Dermis blood vessel endothelial cell (primary cell): Measurements from ENCODE around the gene PHLPP2. TPM values are rescaled to one million over a fixed set of nuclear protein-coding genes. Genes with fewer than 3 reads are reported as not detected.

ENCODE experiments used
- DNase-seq: peaks from one replicate; pipeline ENCODE4 v3.0.0; 2010
- total RNA-seq: library from RNA; depleted of rRNA; stranded (reverse); fragments of >200 nt; gene quantifications from 2 replicates; pipeline ENCODE4 v1.2.3, GENCODE V29; 2014

PHLPP2 gene, protein sequence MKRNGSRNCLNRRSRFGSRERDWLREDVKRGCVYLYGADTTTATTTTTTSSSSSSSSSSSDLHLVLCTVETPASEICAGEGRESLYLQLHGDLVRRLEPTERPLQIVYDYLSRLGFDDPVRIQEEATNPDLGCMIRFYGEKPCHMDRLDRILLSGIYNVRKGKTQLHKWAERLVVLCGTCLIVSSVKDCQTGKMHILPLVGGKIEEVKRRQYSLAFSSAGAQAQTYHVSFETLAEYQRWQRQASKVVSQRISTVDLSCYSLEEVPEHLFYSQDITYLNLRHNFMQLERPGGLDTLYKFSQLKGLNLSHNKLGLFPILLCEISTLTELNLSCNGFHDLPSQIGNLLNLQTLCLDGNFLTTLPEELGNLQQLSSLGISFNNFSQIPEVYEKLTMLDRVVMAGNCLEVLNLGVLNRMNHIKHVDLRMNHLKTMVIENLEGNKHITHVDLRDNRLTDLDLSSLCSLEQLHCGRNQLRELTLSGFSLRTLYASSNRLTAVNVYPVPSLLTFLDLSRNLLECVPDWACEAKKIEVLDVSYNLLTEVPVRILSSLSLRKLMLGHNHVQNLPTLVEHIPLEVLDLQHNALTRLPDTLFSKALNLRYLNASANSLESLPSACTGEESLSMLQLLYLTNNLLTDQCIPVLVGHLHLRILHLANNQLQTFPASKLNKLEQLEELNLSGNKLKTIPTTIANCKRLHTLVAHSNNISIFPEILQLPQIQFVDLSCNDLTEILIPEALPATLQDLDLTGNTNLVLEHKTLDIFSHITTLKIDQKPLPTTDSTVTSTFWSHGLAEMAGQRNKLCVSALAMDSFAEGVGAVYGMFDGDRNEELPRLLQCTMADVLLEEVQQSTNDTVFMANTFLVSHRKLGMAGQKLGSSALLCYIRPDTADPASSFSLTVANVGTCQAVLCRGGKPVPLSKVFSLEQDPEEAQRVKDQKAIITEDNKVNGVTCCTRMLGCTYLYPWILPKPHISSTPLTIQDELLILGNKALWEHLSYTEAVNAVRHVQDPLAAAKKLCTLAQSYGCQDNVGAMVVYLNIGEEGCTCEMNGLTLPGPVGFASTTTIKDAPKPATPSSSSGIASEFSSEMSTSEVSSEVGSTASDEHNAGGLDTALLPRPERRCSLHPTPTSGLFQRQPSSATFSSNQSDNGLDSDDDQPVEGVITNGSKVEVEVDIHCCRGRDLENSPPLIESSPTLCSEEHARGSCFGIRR (N-terminal part only)
- total RNA-seq: 9.0 and 10.5 TPM in 2 replicates

GRCh38 chr16:71724320-71724751 is at the start of gene PHLPP2:
PHLPP2 (minus strand) TSS chr16:71724701; CDS start chr16:71714795, 9,906 bp downstream.
- DNase-seq: no peak

- no peak for DNase-seq
These were observed 47.1 kb upstream of the PHLPP2 start for GRCh38 chr16:71771571-71771970.

GRCh38 chr16:71769222-71769621 is 44.7 kb upstream of the PHLPP2 start:
- DNase-seq: no peak

DNA sequence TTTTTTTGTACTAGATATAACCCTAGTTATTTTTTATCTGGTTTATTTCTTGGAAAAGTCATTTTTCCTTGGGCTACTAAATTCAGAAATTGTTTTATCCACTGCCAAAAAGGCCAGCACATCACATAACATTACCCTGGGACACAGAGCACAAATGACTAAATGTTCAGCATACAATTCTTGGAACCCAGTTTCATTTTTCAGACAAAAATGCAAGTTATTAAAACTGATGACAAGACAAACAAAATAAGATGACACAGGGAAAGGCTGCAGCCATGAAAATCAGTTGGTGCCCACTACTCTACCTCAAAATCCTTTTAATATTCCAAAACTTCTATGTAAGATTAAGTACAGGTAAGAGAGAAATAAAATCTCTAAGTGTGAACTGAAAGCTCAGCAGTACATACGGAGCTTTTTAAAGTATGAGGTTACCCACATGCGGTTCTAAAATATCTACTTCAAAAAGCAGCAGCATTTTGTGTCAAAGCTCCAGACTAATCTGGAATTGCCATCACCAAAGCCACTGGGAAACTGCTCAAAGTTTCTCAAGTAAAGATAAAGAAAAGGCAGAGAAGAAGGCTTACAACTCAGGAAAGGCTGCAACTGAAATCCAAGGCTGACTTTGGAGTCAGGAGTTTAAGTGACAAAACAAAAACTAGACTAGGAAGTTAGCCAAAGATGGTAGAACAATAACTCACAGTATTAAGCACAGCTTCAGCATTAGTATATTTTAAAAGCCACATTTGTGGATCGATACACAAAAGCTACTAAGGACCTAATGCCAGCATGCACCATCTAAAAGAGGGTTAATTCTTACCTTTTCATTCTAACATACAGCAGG is 42.8 kb upstream of the PHLPP2 start:
- peak; percentile 23 for DNase-seq

DNA sequence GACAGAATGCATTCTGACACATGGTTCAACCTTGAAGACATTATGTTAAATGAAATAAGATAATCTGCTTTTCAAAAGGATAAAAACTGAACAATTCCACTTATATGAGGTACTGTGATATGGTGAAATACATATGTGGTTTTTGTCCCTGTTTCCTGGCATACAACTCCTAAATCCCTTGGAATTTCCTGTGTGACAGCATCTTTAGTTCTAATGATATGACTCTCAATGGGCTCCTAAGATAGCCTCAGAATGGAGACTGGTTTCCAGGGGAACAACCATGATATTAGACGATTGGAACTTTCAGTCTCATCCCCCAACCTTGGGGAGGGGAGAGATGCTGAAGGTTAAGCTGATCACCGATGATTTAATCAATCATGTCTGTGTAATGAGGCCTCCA is 37.7 kb upstream of the PHLPP2 start:
- DNase-seq: peak; percentile 39

GRCh38 chr16:71761097-71761496 is 36.6 kb upstream of the PHLPP2 start:
- DNase-seq: no peak

DNA sequence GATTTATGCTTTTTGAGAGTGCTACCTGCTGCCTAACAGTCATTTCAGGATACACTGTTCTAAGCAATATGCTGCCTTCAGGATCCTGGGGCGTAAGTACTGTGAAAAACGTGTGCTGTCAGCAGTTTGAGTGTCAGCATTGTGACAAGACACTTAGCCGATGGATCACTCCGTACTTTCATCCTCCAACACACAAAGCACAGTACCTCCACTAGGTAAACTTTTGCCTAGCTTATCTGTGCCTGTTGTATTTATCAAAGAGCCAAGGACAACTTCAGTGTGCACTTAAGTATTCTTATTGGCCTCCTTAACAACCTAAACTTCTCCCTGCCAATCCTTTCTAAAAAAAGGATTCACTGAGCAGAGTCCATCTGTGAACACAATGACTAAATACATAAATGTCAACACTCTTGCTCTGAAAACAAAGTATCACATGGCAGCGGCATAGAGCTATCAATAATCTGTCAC is 33.8 kb upstream of the PHLPP2 start:
- DNase-seq: no peak

DNA sequence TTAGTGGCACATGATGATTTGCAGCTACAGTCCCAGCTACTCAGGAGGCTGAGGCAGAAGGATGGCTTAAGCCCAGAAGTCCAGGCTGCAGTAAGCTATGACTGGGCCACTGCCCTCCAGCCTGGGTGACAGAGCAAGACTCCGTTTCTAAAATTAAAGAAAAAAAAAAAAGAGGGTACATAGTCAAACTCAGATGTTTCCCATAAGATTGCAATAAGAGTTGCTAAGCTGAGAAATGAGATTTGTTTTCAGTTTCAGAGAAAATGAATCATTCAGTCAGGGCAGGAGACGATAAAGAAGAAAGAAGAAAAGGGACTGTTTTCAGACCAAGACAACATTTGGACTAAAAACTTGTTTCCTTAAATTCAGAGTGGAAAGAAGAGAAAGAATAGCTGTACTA is 30.2 kb upstream of the PHLPP2 start:
- DNase-seq: no peak

DNA sequence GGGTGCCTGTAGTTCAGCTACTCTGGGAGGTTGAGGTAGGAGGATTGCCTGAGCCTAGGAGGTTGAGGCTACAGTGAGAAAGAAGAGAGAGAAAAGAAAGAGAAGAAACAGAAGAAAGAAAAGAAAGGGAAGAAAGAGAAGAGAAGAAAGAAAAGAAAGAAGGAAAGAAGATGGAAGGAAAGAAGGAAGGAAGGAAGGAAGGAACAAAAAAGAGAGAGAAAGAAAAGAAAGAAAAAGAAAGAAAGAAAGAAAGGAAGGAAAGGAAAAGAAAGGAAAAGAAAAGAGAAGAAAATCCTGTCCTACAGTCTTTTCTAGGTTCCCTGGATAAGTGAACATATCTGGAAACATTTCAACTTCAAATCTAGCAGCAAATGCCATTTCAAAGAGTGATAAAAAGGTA is 29.6 kb upstream of the PHLPP2 start:
- no peak for DNase-seq

- DNase-seq: no peak
These were observed 23.7 kb upstream of the PHLPP2 start for GRCh38 chr16:71748226-71748625.

DNA sequence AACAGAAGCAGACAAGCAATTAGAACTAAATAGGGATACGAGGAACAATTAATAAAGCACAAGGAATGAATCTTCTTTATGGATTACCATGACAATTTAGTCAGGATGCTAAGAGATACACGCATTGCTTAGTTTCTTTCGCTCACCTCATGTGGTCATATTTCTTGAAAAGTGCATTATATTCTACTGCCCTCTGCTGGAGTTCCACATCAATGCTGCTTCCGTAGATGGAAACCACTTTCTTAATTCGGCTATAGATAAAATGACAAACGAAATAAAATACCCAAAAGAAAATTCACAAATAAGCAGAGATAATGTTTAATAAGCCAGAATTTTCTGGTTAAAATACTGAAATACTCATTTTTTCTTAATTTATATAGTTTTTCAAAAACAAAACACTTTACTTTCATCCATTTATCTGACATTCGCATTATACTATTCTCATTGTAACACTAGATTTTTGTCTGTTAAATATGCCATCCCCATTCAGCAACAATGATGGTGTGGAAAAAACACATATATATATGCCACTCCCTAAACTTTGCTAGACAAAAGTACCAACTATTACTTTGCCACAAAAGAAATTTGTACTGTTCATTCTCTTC is 22.0 kb upstream of the PHLPP2 start:
- DNase-seq: peak; percentile 65

- no peak for DNase-seq
These were observed 14.4 kb upstream of the PHLPP2 start for GRCh38 chr16:71738855-71739254.

- no peak for DNase-seq
These were observed 13.0 kb upstream of the PHLPP2 start for GRCh38 chr16:71737501-71737900.

GRCh38 chr16:71734511-71734910 is 10.0 kb upstream of the PHLPP2 start:
- DNase-seq: no peak

- no peak for DNase-seq
These were observed 8.1 kb upstream of the PHLPP2 start for GRCh38 chr16:71732587-71732986.

- no peak for DNase-seq
These were observed 3.2 kb upstream of the PHLPP2 start for GRCh38 chr16:71727551-71728324.

- no peak for DNase-seq
These were observed 2.2 kb upstream of the PHLPP2 start for GRCh38 chr16:71726476-71727315.

DNA sequence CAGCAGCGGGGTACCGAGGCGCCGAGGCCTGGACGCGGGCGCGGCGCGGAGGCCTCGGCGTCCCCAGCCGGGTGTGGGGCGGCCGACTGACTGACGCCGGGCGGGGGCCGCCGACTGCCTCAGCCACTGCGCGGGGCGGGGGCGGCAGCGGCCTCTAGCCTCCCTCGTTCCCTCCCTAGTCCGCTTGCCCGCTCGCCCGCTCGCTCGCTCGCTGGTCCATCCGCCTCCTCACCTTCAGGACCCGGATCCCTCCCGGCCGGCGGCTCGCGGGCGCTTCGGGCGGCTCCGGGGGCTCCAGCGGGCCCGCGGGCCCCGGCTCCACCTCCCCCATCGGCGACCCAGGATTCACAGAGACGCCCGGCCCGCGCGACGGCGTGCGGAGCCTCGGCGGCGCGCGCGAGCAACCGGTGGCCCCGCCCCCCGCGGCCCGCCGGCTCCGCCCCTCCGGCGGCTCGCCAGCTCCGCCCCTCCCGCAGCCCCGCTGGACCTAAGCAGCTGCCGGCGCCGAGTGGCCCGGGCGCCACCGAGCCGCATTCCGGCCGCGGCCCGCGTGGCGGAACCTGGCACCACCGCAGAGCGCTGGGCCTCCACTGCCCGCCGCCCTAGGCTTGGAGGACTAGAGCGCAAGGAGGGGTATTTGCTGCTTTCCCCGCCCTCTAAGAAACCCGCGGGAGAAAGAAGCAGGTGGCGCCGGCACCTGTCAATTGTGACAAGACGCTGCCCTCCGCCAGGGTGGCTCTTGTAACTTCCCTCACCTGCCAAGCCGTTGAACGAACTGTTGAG is 773 bp downstream of the PHLPP2 start:
- peak; percentile 76 for DNase-seq
